Mesothelial cell of epicardium (in vitro differentiated cells): ENCODE data around the gene KEL. TPM values are rescaled to one million over a fixed set of nuclear protein-coding genes. Genes with fewer than 3 reads are reported as not detected.

Source experiments
- DNase-seq, 2 experiments: peaks; one replicate each; pipeline ENCODE4 v3.0.0; 2021; ENCODE audit warnings: low spot score in 2 of 2; ENCODE audit not compliant: unreplicated experiment in 2 of 2
- H3K27ac Mint-ChIP-seq: 2 replicates; pipeline ENCODE4 v1.8.0; 2021; ENCODE audit warnings: mixed read lengths
- H3K27me3 Mint-ChIP-seq: 2 replicates; pipeline ENCODE4 v1.8.0; 2021; ENCODE audit warnings: low read depth, mixed read lengths
- H3K36me3 Mint-ChIP-seq: 2 replicates; pipeline ENCODE4 v1.8.0; 2021; ENCODE audit warnings: mixed read lengths
- H3K4me1 Mint-ChIP-seq: 2 replicates; pipeline ENCODE4 v1.8.0; 2021; ENCODE audit warnings: mixed read lengths
- H3K4me3 Mint-ChIP-seq: 2 replicates; pipeline ENCODE4 v1.8.0; 2021; ENCODE audit warnings: mild to moderate bottlenecking, moderate library complexity, mixed read lengths
- H3K9me3 Mint-ChIP-seq: 2 replicates; pipeline ENCODE4 v1.8.0; 2021; ENCODE audit warnings: mixed read lengths
- CTCF ChIP-seq: fragments of 200-600 bp; sonication (generic); IDR thresholded peaks from one replicate; pipeline ENCODE4 v1.5.0; 2021; ENCODE audit warnings: antibody characterized with exemption; ENCODE audit not compliant: unreplicated experiment
- total RNA-seq: library from RNA; stranded (reverse); gene quantifications from 3 replicates; pipeline ENCODE4 v1.2.1, GENCODE V29; 2021

KEL gene
- total RNA-seq, 1 donor from 2014 or later: 2.3 TPM

- Mint-ChIP-seq H3K4me3 (no peak overlapping the region), H3K36me3 (no peaks in the 10 kb centered on the region), H3K27me3 (no peaks in the 10 kb centered on the region), H3K4me1 (peaks cover 8% of the 10 kb centered on the region), H3K27ac (no peak overlapping the region), H3K9me3 (peaks cover 19% of the 10 kb centered on the region)
- no peak for DNase-seq
- TF ChIP-seq CTCF: no peak
These were observed 56.4 kb downstream of the KEL start for GRCh38 chr7:142905759-142906158.

GRCh38 chr7:142904128-142904527 lies 58.0 kb downstream of the KEL start:
- no peak for TF ChIP-seq CTCF
- H3K27ac Mint-ChIP-seq: no peak overlapping the region
- H3K36me3 Mint-ChIP-seq: no peaks in the 10 kb centered on the region
- no peak overlapping the region for H3K4me3 Mint-ChIP-seq
- H3K4me1 Mint-ChIP-seq: no peaks in the 10 kb centered on the region
- H3K9me3 Mint-ChIP-seq: peaks cover 19% of the 10 kb centered on the region
- H3K27me3 Mint-ChIP-seq: no peaks in the 10 kb centered on the region
- no peak for DNase-seq

- Mint-ChIP-seq H3K27ac (no peak overlapping the region), H3K4me3 (no peak overlapping the region), H3K27me3 (peaks cover 4% of the 10 kb centered on the region), H3K4me1 (peaks cover 4% of the 10 kb centered on the region), H3K9me3 (peaks cover 15% of the 10 kb centered on the region), H3K36me3 (no peaks in the 10 kb centered on the region)
- no peak for TF ChIP-seq CTCF
- no peak for DNase-seq
These were observed 60.5 kb downstream of the KEL start for GRCh38 chr7:142901426-142902259.

GRCh38 chr7:142899661-142900060 lies 62.5 kb downstream of the KEL start:
- Mint-ChIP-seq H3K27ac (no peak overlapping the region), H3K4me1 (peaks cover 12% of the 10 kb centered on the region), H3K4me3 (no peak overlapping the region), H3K36me3 (no peaks in the 10 kb centered on the region), H3K9me3 (peaks cover 10% of the 10 kb centered on the region), H3K27me3 (peaks cover 4% of the 10 kb centered on the region)
- TF ChIP-seq CTCF: no peak
- DNase-seq: no peak

- H3K9me3 Mint-ChIP-seq: peaks cover 10% of the 10 kb centered on the region
- DNase-seq: no peak
- H3K27me3 Mint-ChIP-seq: peaks cover 4% of the 10 kb centered on the region
- H3K36me3 Mint-ChIP-seq: no peaks in the 10 kb centered on the region
- no peak overlapping the region for H3K4me3 Mint-ChIP-seq
- TF ChIP-seq CTCF: no peak
- H3K4me1 Mint-ChIP-seq: peaks cover 12% of the 10 kb centered on the region
- H3K27ac Mint-ChIP-seq: no peak overlapping the region
These were observed 63.6 kb downstream of the KEL start for GRCh38 chr7:142898377-142899170.
